HepG2 (cell line): Measurements from ENCODE around the gene ZBTB9. TPM values are rescaled to one million over a fixed set of nuclear protein-coding genes. Genes with fewer than 3 reads are reported as not detected.

Experiments used
- GFI1 ChIP-seq: sonication (generic); formaldehyde crosslinking; IDR thresholded peaks from 2 replicates; pipeline ENCODE4 v1.5.0; 2020; ENCODE audit warnings: missing genetic modification reagents, mild to moderate bottlenecking, borderline replicate concordance
- ISX ChIP-seq: sonication (generic); formaldehyde crosslinking; conservative IDR thresholded peaks from 2 replicates; pipeline ENCODE4 v1.5.0; 2020; ENCODE audit warnings: missing genetic modification reagents
- MATR3 ChIP-seq: sonication (generic); formaldehyde crosslinking; IDR thresholded peaks from 2 replicates; pipeline ENCODE4 v1.4.0; 2020; ENCODE audit warnings: missing genetic modification reagents
- MIXL1 ChIP-seq: IDR thresholded peaks from 2 replicates; pipeline ENCODE4 v1.6.1; 2016
- MYNN ChIP-seq: sonication (generic); formaldehyde crosslinking; IDR thresholded peaks from 2 replicates; pipeline ENCODE4 v1.4.0; 2020; ENCODE audit warnings: mild to moderate bottlenecking, low read depth, missing genetic modification reagents
- MZF1 ChIP-seq: sonication (generic); formaldehyde crosslinking; IDR thresholded peaks from 2 replicates; pipeline ENCODE4 v1.8.1; 2023; ENCODE audit warnings: mild to moderate bottlenecking, missing genetic modification reagents, borderline replicate concordance
- NAIF1 ChIP-seq: sonication (generic); formaldehyde crosslinking; IDR thresholded peaks from 2 replicates; pipeline ENCODE4 v1.5.0; 2020; ENCODE audit warnings: mild to moderate bottlenecking, missing genetic modification reagents, borderline replicate concordance
- SALL2 ChIP-seq: sonication (generic); formaldehyde crosslinking; IDR thresholded peaks from 2 replicates; pipeline ENCODE4 v1.8.1; 2023; ENCODE audit warnings: mild to moderate bottlenecking, missing genetic modification reagents, inconsistent platforms
- U2AF2 ChIP-seq: fragments of 200-400 bp; formaldehyde crosslinking; IDR thresholded peaks from 2 replicates; pipeline ENCODE4 v1.6.1; 2017; ENCODE audit warnings: low read depth, mild to moderate bottlenecking, low read length
- ZFP37 ChIP-seq: sonication (generic); formaldehyde crosslinking; IDR thresholded peaks from 2 replicates; pipeline ENCODE4 v1.4.0; 2020; ENCODE audit warnings: missing genetic modification reagents, borderline replicate concordance
- ZNF234 ChIP-seq: sonication (generic); formaldehyde crosslinking; conservative IDR thresholded peaks from 2 replicates; pipeline ENCODE4 v1.5.1; 2020; ENCODE audit warnings: mild to moderate bottlenecking, missing genetic modification reagents
- ZNF263 ChIP-seq: sonication (generic); formaldehyde crosslinking; IDR thresholded peaks from 2 replicates; pipeline ENCODE4 v1.4.0; 2020; ENCODE audit warnings: missing genetic modification reagents
- ZNF713 ChIP-seq: sonication (generic); formaldehyde crosslinking; IDR thresholded peaks from 2 replicates; pipeline ENCODE4 v1.4.0; 2020; ENCODE audit warnings: mild to moderate bottlenecking, missing genetic modification reagents
- ZNF720 ChIP-seq: sonication (generic); formaldehyde crosslinking; IDR thresholded peaks from 2 replicates; pipeline ENCODE4 v1.4.0; 2020; ENCODE audit warnings: missing genetic modification reagents
- ZNF775 ChIP-seq: sonication (generic); formaldehyde crosslinking; IDR thresholded peaks from 2 replicates; pipeline ENCODE4 v1.4.0; 2020; ENCODE audit warnings: missing genetic modification reagents, mild to moderate bottlenecking, moderate library complexity, borderline replicate concordance
- polyA plus RNA-seq, 8 experiments: library from polyadenylated mRNA; depleted of rRNA in 3 of 8; stranded (reverse) in 7 of 8; unstranded in 1 of 8; fragments of >200 nt; fragmentation: Illumina TruSeq in 4 of 8; extraction: Trizol in 4 of 8; gene quantifications; 2 replicates each; pipeline versions ENCODE4 v1.2.1 to v1.2.3, GENCODE V29; 2011 to 2016; ENCODE audit warnings: low read depth in 4 of 8, missing spikeins in 1 of 8, mixed read lengths in 1 of 8; ENCODE audit not compliant: insufficient read depth in 1 of 8
- total RNA-seq, 5 experiments: library from RNA; depleted of rRNA; stranded (reverse); fragments of >200 nt; fragmentation: Illumina TruSeq; extraction: Trizol; gene quantifications; 2 replicates each; pipeline ENCODE4 v1.2.3, GENCODE V29; 2016; ENCODE audit warnings: low read depth in 1 of 5
- TF ChIP-seq, protein P1 (sequence below): sonication (generic); formaldehyde crosslinking; IDR thresholded peaks from 2 replicates; pipeline ENCODE4 v1.5.0; 2020; ENCODE audit warnings: missing genetic modification reagents
- TF ChIP-seq, protein P2 (sequence below): IDR thresholded peaks from 2 replicates; pipeline ENCODE4 v1.6.1; 2012; ENCODE audit warnings: low read depth, low read length, improper control_type of control experiment
- TF ChIP-seq, protein P3 (sequence below): sonication (generic); formaldehyde crosslinking; IDR thresholded peaks from 2 replicates; pipeline ENCODE4 v1.5.1; 2020; ENCODE audit warnings: mild to moderate bottlenecking, missing genetic modification reagents, borderline replicate concordance
- TF ChIP-seq, protein P4 (sequence below): sonication (generic); formaldehyde crosslinking; IDR thresholded peaks from 2 replicates; pipeline ENCODE4 v1.5.1; 2020; ENCODE audit warnings: mild to moderate bottlenecking, moderate library complexity, missing genetic modification reagents
- TF ChIP-seq, protein P5 (sequence below): sonication (generic); formaldehyde crosslinking; IDR thresholded peaks from 2 replicates; pipeline ENCODE4 v1.4.0; 2020; ENCODE audit warnings: missing genetic modification reagents

The ZBTB9 gene
- total and polyA plus RNA-seq, 2 of the 13 experiments (the other 11 are each of a cell fraction or from before 2014, with no cell fraction given) = 5.3 to 9.2 TPM

DNA sequence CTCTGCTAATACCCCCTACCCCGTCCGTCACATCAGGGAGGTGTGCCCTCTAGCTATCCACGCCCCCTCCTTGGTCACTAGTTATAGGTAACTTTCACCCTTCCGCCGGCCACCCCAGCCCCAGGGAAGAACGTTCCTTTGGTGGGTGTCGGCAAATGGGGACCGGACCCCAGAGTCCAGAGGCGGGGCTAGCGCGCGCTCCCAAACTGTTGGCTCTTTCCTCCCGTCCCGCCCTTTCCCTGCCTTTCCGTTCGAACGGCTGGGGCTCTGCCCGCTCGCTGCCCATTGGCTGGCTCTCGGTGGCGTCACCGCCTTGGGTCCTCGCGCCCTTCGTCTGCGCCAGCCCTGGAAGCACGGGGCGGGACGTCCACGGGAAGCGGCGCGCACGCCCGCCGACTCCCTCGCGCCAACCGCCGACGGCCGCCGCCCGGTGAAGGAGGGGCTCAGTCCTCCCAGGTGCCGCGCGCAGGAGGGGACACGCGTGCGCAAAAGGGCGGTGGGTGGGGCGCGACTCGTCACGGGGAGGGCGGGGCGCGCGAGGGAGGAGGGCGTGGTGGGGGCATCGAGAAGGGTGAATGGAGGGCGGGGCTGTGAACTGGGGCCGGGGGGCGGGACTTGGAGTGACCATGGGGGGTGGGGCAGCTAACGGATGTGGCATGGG, 44.2 kb upstream of the ZBTB9 start (continued):
- TF ChIP-seq, protein P1, sequence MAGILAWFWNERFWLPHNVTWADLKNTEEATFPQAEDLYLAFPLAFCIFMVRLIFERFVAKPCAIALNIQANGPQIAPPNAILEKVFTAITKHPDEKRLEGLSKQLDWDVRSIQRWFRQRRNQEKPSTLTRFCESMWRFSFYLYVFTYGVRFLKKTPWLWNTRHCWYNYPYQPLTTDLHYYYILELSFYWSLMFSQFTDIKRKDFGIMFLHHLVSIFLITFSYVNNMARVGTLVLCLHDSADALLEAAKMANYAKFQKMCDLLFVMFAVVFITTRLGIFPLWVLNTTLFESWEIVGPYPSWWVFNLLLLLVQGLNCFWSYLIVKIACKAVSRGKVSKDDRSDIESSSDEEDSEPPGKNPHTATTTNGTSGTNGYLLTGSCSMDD (CRISPR knock-in tag) = no peak; the same call in 1 of the 2 replicates
- TF ChIP-seq MYNN (0 out of 2 replicates have a peak, but pooled peaks have one; percentile 50), ISX (CRISPR knock-in tag) (no peak), GFI1 (CRISPR knock-in tag) (no peak), ZNF775 (CRISPR knock-in tag) (no peak), ZNF720 (CRISPR knock-in tag) (no peak), NAIF1 (no peak), ZNF713 (CRISPR knock-in tag) (peak; percentile 95), ZNF234 (CRISPR knock-in tag) (no peak), MATR3 (no peak), ZNF263 (peak; percentile 69; the same call in 1 of the 2 replicates), U2AF2 (no peak), ZFP37 (peak; percentile 79; the same call in 1 of the 2 replicates), SALL2 (no peak; the same call in none of the 2 replicates), MZF1 (no peak), MIXL1 (CRISPR knock-in tag) (peak; percentile 78)
- TF ChIP-seq, protein P2, sequence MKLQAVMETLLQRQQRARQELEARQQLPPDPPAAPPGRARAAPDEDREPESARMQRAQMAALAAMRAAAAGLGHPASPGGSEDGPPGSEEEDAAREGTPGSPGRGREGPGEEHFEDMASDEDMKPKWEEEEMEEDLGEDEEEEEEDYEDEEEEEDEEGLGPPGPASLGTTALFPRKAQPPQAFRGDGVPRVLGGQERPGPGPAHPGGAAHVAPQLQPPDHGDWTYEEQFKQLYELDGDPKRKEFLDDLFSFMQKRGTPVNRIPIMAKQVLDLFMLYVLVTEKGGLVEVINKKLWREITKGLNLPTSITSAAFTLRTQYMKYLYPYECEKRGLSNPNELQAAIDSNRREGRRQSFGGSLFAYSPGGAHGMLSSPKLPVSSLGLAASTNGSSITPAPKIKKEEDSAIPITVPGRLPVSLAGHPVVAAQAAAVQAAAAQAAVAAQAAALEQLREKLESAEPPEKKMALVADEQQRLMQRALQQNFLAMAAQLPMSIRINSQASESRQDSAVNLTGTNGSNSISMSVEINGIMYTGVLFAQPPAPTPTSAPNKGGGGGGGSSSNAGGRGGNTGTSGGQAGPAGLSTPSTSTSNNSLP = no peak
- TF ChIP-seq, protein P3, sequence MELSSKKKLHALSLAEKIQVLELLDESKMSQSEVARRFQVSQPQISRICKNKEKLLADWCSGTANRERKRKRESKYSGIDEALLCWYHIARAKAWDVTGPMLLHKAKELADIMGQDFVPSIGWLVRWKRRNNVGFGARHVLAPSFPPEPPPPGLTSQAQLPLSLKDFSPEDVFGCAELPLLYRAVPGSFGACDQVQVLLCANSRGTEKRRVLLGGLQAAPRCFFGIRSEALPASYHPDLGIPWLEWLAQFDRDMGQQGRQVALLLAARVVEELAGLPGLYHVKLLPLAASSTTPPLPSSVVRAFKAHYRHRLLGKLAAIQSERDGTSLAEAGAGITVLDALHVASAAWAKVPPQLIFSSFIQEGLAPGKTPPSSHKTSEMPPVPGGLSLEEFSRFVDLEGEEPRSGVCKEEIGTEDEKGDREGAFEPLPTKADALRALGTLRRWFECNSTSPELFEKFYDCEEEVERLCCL (CRISPR knock-in tag) = 0 out of 2 replicates have a peak, but pooled peaks have one; percentile 18
- TF ChIP-seq, protein P4, sequence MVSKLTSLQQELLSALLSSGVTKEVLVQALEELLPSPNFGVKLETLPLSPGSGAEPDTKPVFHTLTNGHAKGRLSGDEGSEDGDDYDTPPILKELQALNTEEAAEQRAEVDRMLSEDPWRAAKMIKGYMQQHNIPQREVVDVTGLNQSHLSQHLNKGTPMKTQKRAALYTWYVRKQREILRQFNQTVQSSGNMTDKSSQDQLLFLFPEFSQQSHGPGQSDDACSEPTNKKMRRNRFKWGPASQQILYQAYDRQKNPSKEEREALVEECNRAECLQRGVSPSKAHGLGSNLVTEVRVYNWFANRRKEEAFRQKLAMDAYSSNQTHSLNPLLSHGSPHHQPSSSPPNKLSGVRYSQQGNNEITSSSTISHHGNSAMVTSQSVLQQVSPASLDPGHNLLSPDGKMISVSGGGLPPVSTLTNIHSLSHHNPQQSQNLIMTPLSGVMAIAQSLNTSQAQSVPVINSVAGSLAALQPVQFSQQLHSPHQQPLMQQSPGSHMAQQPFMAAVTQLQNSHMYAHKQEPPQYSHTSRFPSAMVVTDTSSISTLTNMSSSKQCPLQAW = peak; percentile 79; the same call in 1 of the 2 replicates
- TF ChIP-seq, protein P5, sequence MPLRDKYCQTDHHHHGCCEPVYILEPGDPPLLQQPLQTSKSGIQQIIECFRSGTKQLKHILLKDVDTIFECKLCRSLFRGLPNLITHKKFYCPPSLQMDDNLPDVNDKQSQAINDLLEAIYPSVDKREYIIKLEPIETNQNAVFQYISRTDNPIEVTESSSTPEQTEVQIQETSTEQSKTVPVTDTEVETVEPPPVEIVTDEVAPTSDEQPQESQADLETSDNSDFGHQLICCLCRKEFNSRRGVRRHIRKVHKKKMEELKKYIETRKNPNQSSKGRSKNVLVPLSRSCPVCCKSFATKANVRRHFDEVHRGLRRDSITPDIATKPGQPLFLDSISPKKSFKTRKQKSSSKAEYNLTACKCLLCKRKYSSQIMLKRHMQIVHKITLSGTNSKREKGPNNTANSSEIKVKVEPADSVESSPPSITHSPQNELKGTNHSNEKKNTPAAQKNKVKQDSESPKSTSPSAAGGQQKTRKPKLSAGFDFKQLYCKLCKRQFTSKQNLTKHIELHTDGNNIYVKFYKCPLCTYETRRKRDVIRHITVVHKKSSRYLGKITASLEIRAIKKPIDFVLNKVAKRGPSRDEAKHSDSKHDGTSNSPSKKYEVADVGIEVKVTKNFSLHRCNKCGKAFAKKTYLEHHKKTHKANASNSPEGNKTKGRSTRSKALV (CRISPR knock-in tag) = peak; percentile 79; the same call in 1 of the 2 replicates
